ENCODE results near the gene DNAJC1. TPM values are rescaled to one million over a fixed set of nuclear protein-coding genes. Genes with fewer than 3 reads are reported as not detected.

The DNAJC1 gene
- polyA plus RNA-seq, 1 donor from 2014 or later, result 15.9 TPM

GRCh38 chr10:21771219-21771618, 232.3 kb downstream of the DNAJC1 start:
- no peaks in the 10 kb centered on the region for H3F3A ChIP-seq (ENCODE audit: insufficient read depth, low read length, poor library complexity, severe bottlenecking)
- H3K36me3 ChIP-seq (ENCODE audit: insufficient read depth, low read length), result no peaks in the 10 kb centered on the region
- H3K9me3 ChIP-seq (ENCODE audit: low read length), result no peaks in the 10 kb centered on the region
- no peak overlapping the region for H2AFZ ChIP-seq (ENCODE audit: low read depth, low read length)
- no peak overlapping the region for H3K27ac ChIP-seq (ENCODE audit: low read length)
- H3K4me3 ChIP-seq (ENCODE audit: low read length), result no peak overlapping the region
- no peaks in the 10 kb centered on the region for H3K27me3 ChIP-seq (ENCODE audit: insufficient read depth, low read depth, low read length)
- no peak overlapping the region for H3K4me2 ChIP-seq (ENCODE audit: low read length)
- no peak for TF ChIP-seq CTCF (IDR thresholded peaks at IDR 0.05; ENCODE audit: poor library complexity, severe bottlenecking)
- TF ChIP-seq EP300 (conservative IDR thresholded peaks at IDR 0.05; ENCODE audit: poor library complexity, severe bottlenecking), result no peak
- no peak for TF ChIP-seq MXI1 (conservative IDR thresholded peaks at IDR 0.05; ENCODE audit: poor library complexity, severe bottlenecking)
- no peak for TF ChIP-seq TAF1 (IDR thresholded peaks at IDR 0.05; ENCODE audit: low read depth)
- TF ChIP-seq, protein P1, sequence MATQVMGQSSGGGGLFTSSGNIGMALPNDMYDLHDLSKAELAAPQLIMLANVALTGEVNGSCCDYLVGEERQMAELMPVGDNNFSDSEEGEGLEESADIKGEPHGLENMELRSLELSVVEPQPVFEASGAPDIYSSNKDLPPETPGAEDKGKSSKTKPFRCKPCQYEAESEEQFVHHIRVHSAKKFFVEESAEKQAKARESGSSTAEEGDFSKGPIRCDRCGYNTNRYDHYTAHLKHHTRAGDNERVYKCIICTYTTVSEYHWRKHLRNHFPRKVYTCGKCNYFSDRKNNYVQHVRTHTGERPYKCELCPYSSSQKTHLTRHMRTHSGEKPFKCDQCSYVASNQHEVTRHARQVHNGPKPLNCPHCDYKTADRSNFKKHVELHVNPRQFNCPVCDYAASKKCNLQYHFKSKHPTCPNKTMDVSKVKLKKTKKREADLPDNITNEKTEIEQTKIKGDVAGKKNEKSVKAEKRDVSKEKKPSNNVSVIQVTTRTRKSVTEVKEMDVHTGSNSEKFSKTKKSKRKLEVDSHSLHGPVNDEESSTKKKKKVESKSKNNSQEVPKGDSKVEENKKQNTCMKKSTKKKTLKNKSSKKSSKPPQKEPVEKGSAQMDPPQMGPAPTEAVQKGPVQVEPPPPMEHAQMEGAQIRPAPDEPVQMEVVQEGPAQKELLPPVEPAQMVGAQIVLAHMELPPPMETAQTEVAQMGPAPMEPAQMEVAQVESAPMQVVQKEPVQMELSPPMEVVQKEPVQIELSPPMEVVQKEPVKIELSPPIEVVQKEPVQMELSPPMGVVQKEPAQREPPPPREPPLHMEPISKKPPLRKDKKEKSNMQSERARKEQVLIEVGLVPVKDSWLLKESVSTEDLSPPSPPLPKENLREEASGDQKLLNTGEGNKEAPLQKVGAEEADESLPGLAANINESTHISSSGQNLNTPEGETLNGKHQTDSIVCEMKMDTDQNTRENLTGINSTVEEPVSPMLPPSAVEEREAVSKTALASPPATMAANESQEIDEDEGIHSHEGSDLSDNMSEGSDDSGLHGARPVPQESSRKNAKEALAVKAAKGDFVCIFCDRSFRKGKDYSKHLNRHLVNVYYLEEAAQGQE (IDR thresholded peaks at IDR 0.05; ENCODE audit: borderline replicate concordance), result no peak
- TF ChIP-seq EZH2 (IDR thresholded peaks at IDR 0.05; ENCODE audit: borderline replicate concordance, insufficient read depth, low read length, poor library complexity, severe bottlenecking), result no peak
- no peak for TF ChIP-seq RAD21 (conservative IDR thresholded peaks at IDR 0.05)
- H3K9me2 ChIP-seq (ENCODE audit: insufficient read depth, low read length), result no peaks in the 10 kb centered on the region
- no peak overlapping the region for H3K9ac ChIP-seq (ENCODE audit: low read length)
- H4K20me1 ChIP-seq (ENCODE audit: insufficient read depth), result no peaks in the 10 kb centered on the region
- no peaks in the 10 kb centered on the region for H3K79me2 ChIP-seq (replicated peaks; ENCODE audit: insufficient read depth, low read length)

- no peak overlapping the region for H3K4me2 ChIP-seq (ENCODE audit: low read length)
- no peaks in the 10 kb centered on the region for H3K27me3 ChIP-seq (ENCODE audit: insufficient read depth, low read depth, low read length)
- no peak overlapping the region for H3K27ac ChIP-seq (ENCODE audit: low read length)
- no peak overlapping the region for H2AFZ ChIP-seq (ENCODE audit: low read depth, low read length)
- no peaks in the 10 kb centered on the region for H4K20me1 ChIP-seq (ENCODE audit: insufficient read depth)
- H3K9me2 ChIP-seq (ENCODE audit: insufficient read depth, low read length), result no peaks in the 10 kb centered on the region
- H3K9ac ChIP-seq (ENCODE audit: low read length), result no peak overlapping the region
- TF ChIP-seq RAD21 (conservative IDR thresholded peaks at IDR 0.05) (no peak), EZH2 (IDR thresholded peaks at IDR 0.05; ENCODE audit: borderline replicate concordance, insufficient read depth, low read length, poor library complexity, severe bottlenecking) (no peak), MXI1 (conservative IDR thresholded peaks at IDR 0.05; ENCODE audit: poor library complexity, severe bottlenecking) (no peak), SMC3 (conservative IDR thresholded peaks at IDR 0.05; ENCODE audit: poor library complexity) (no peak), POLR2AphosphoS5 (IDR thresholded peaks at IDR 0.05) (no peak), CTCF (IDR thresholded peaks at IDR 0.05; ENCODE audit: poor library complexity, severe bottlenecking) (no peak), EP300 (conservative IDR thresholded peaks at IDR 0.05; ENCODE audit: poor library complexity, severe bottlenecking) (no peak), TAF1 (IDR thresholded peaks at IDR 0.05; ENCODE audit: low read depth) (no peak)
- TF ChIP-seq, protein P1 (IDR thresholded peaks at IDR 0.05; ENCODE audit: borderline replicate concordance), result no peak
- H3K36me3 ChIP-seq (ENCODE audit: insufficient read depth, low read length), result no peaks in the 10 kb centered on the region
- H3F3A ChIP-seq (ENCODE audit: insufficient read depth, low read length, poor library complexity, severe bottlenecking), result no peaks in the 10 kb centered on the region
- no peaks in the 10 kb centered on the region for H3K79me2 ChIP-seq (replicated peaks; ENCODE audit: insufficient read depth, low read length)
- H3K4me3 ChIP-seq (ENCODE audit: low read length), result no peak overlapping the region
- H3K9me3 ChIP-seq (ENCODE audit: low read length), result no peaks in the 10 kb centered on the region
Measured at GRCh38 chr10:21769041-21769440, 234.5 kb downstream of the DNAJC1 start.

Data from neural cell (in vitro differentiated cells).